B cell (primary cell): Measurements from ENCODE around the gene KDM6B. TPM values are rescaled to one million over a fixed set of nuclear protein-coding genes. Genes with fewer than 3 reads are reported as not detected.

Experiments
- ATAC-seq: fragments of 200-7000 bp; cut with Tn5 transposase; one replicate; pipeline ENCODE4 v1.10.0; 2021; ENCODE audit warnings: low read depth, mild to moderate bottlenecking, moderate number of reproducible peaks, moderate library complexity
- CTCF ChIA-PET: fragments of 350-600 bp; sonication (Branson Sonifier 250); formaldehyde crosslinking; loops from one replicate; lab custom pipeline; 2021; ENCODE audit warnings: antibody characterized with exemption, inconsistent platforms; lab: Charles Lee
- POLR2A ChIA-PET: fragments of 350-600 bp; sonication (Branson Sonifier 250); formaldehyde crosslinking; loops from one replicate; lab custom pipeline; 2021; ENCODE audit warnings: antibody characterized with exemption; lab: Charles Lee
- DNase-seq: peaks from one replicate; pipeline ENCODE4 v3.0.0; 2013
- H2AFZ ChIP-seq: 2 replicates; pipeline ENCODE4 v1.6.1; 2012; ENCODE audit warnings: mild to moderate bottlenecking, low read depth, low read length; ENCODE audit not compliant: insufficient read depth, poor library complexity, severe bottlenecking
- H3K27ac ChIP-seq, 2 donors: 1 replicate in 1 of 2; 2 replicates in 1 of 2; pipeline ENCODE4 v1.5.1; 2012 to 2013; ENCODE audit warnings: low read length in 2 of 2, mild to moderate bottlenecking in 2 of 2, moderate library complexity in 1 of 2
- H3K27me3 ChIP-seq, 4 experiments: fragments of 200-600 bp in 1 of 4; sonication (generic) in 1 of 4; replicated peaks in 1 of 4; 1 replicate in 2 of 4; 2 replicates in 2 of 4; pipeline versions ENCODE4 v1.6.1 to v1.7.0; 2013 to 2016; ENCODE audit warnings: low read length in 3 of 4, mild to moderate bottlenecking in 2 of 4, mixed read lengths in 1 of 4, moderate library complexity in 1 of 4; ENCODE audit not compliant: insufficient read depth in 4 of 4, control insufficient read depth in 3 of 4; ENCODE audit errors: control extremely low read depth in 1 of 4
- H3K36me3 ChIP-seq, 2 experiments: replicated peaks in 1 of 2; 1 replicate in 1 of 2; 2 replicates in 1 of 2; pipeline versions ENCODE4 v1.6.1 to v1.7.1; 2013; ENCODE audit warnings: low read length in 1 of 2; ENCODE audit not compliant: insufficient read depth in 2 of 2, control insufficient read depth in 1 of 2; ENCODE audit errors: control extremely low read depth in 1 of 2, extremely low read depth in 1 of 2
- H3K4me1 ChIP-seq, 2 donors: fragments of 200-600 bp in 1 of 2; sonication (generic) in 1 of 2; 1 replicate in 1 of 2; 2 replicates in 1 of 2; pipeline versions ENCODE4 v1.5.1 to v1.6.1; 2013 to 2017; ENCODE audit warnings: low read length in 2 of 2; ENCODE audit not compliant: control insufficient read depth in 2 of 2, insufficient read depth in 2 of 2
- H3K4me2 ChIP-seq: replicated peaks from 2 replicates; pipeline ENCODE3; 2012; ENCODE audit warnings: mild to moderate bottlenecking, low read depth, low read length; ENCODE audit not compliant: poor library complexity, severe bottlenecking
- H3K4me3 ChIP-seq, 5 experiments: fragments of 200-600 bp in 1 of 5; sonication (generic) in 1 of 5; 1 replicate in 3 of 5; 2 replicates in 2 of 5; pipeline versions ENCODE4 v1.5.1 to v1.7.0; 2011 to 2016; ENCODE audit warnings: low read length in 4 of 5, mild to moderate bottlenecking in 4 of 5, low read depth in 2 of 5, control low read depth in 1 of 5, moderate library complexity in 1 of 5; ENCODE audit not compliant: insufficient read depth in 1 of 5; ENCODE audit errors: control extremely low read depth in 1 of 5, extremely low read depth in 1 of 5
- H3K79me2 ChIP-seq: fragments of 200-600 bp; sonication (generic); one replicate; pipeline ENCODE4 v1.6.0; 2016; ENCODE audit warnings: low read length; ENCODE audit not compliant: control insufficient read depth, insufficient read depth
- H3K9ac ChIP-seq: fragments of 200-600 bp; sonication (generic); 2 replicates; pipeline ENCODE4 v1.6.1; 2017; ENCODE audit warnings: mild to moderate bottlenecking, low read length, moderate library complexity
- H3K9me3 ChIP-seq, 3 donors: one replicate each; pipeline versions ENCODE4 v1.6.1 to v1.7.1; 2013; ENCODE audit warnings: low read length in 2 of 3; ENCODE audit not compliant: control insufficient read depth in 2 of 3, insufficient read depth in 1 of 3; ENCODE audit errors: control extremely low read depth in 1 of 3
- H4K20me1 ChIP-seq: 2 replicates; pipeline ENCODE4 v1.6.0; 2012; ENCODE audit warnings: mild to moderate bottlenecking, low read length; ENCODE audit not compliant: insufficient read depth, control insufficient read depth, poor library complexity, severe bottlenecking
- H3K27ac Mint-ChIP-seq: one replicate; pipeline ENCODE4 v1.8.0; 2021; ENCODE audit warnings: mixed read lengths
- H3K27me3 Mint-ChIP-seq: one replicate; pipeline ENCODE4 v1.8.0; 2021; ENCODE audit warnings: mixed read lengths
- H3K4me1 Mint-ChIP-seq: one replicate; pipeline ENCODE4 v1.8.0; 2021; ENCODE audit warnings: mixed read lengths
- H3K4me3 Mint-ChIP-seq: one replicate; pipeline ENCODE4 v1.8.0; 2021; ENCODE audit warnings: mixed read lengths
- H3K9me3 Mint-ChIP-seq: one replicate; pipeline ENCODE4 v1.8.0; 2022; ENCODE audit warnings: mixed read lengths; ENCODE audit not compliant: insufficient read depth
- CTCF ChIP-seq: fragments of 200-600 bp; IDR thresholded peaks from one replicate; pipeline ENCODE4 v1.8.0; 2022; ENCODE audit warnings: antibody characterized with exemption, mild to moderate bottlenecking
- EZH2 ChIP-seq: IDR thresholded peaks from 2 replicates; pipeline ENCODE4 v1.6.1; 2012; ENCODE audit warnings: borderline replicate concordance, low read depth, mild to moderate bottlenecking, moderate library complexity, low read length; ENCODE audit not compliant: insufficient read depth, poor library complexity, severe bottlenecking
- WGBS: methylation state at CpG from one replicate; pipeline ENCODE4 v1.1.5; 2013; ENCODE audit warnings: missing lambda C conversion rate; ENCODE audit not compliant: insufficient coverage; 5-methylcytosine and 5-hydroxymethylcytosine counted together
- intact Hi-C: fragments of 100-400 bp; cut with micrococcal nuclease; formaldehyde crosslinking; loops from one replicate; pipeline ENCODE4 v1.10.0; 2022
- polyA plus RNA-seq: library from polyadenylated mRNA; depleted of rRNA; stranded (reverse); fragments of >200 nt; gene quantifications from 2 replicates; pipeline ENCODE4 v1.2.3, GENCODE V29; 2012
- total RNA-seq, 2 donors: library from RNA; stranded (reverse); fragments of 120-200 nt in 1 of 2; gene quantifications; 1 replicate in 1 of 2; 2 replicates in 1 of 2; pipeline versions ENCODE4 v1.2.3 to v1.2.4, GENCODE V29; 2013 to 2022

KDM6B gene
- total and polyA plus RNA-seq, 2 donors (not counting 1 experiment from before 2014, with no cell fraction given): 18.6 to 110 TPM

GRCh38 chr17:7855660-7856010 is 21.6 kb downstream of the KDM6B start:
- ATAC-seq: no peak
- Histone ChIP-seq H3K79me2 (peaks cover 9% of the 10 kb centered on the region), H3K9ac (peak overlapping the region; percentile 82), H3K27me3 (no peaks in the 10 kb centered on the region), H3K4me1 (peaks cover 27 to 45% of the 10 kb centered on the region in 2 donors), H3K36me3 (peaks cover 0 to 8% of the 10 kb centered on the region in 2 experiments), H3K4me3 (peak overlapping the region in 1 of 5 experiments; percentile 92), H4K20me1 (peaks cover 31% of the 10 kb centered on the region), H3K9me3 (no peaks in the 10 kb centered on the region), H3K27ac (no peak overlapping the region), H3K4me2 (peak overlapping the region; percentile 83), H2AFZ (no peak overlapping the region)
- ChIA-PET POLR2A (interaction anchor here (0.6 to 0.7 kb wide), 3 partner anchors 9 to 21 kb away, joined by 4 to 8 read pairs (median 4); no protein-coding TSS in a partner anchor), CTCF (interaction anchor here (2.6 kb wide), 2 partner anchors 14 to 19 kb away, joined by 26 to 53 read pairs; no protein-coding TSS in a partner anchor)
- intact Hi-C loops: loop anchor here (5.0 kb wide), 4 partner anchors 62 to 603 kb away; partner anchors contain the start of genes CTDNEP1, ELP5, RNF227 and TP53
- H3K27me3 Mint-ChIP-seq: no peaks in the 10 kb centered on the region
- no peak overlapping the region for H3K27ac Mint-ChIP-seq
- TF ChIP-seq EZH2 (no peak), CTCF (no peak)
- H3K4me3 Mint-ChIP-seq: no peak overlapping the region
- DNase-seq: peak; percentile 60
- 41% methylated on average over 15 of the region's 15 CpGs for WGBS
- H3K9me3 Mint-ChIP-seq: no peaks in the 10 kb centered on the region
- H3K4me1 Mint-ChIP-seq: peaks cover 19% of the 10 kb centered on the region
